HG03060 (cell line): ENCODE data around the gene PREX1.

ENCODE experiments used
- ATAC-seq: cut with Tn5 transposase; IDR thresholded peaks from one replicate; pipeline ENCODE4 v1.9.1; 2021; ENCODE audit warnings: low read depth, moderate number of reproducible peaks; ENCODE audit not compliant: unreplicated experiment

PREX1 gene

DNA sequence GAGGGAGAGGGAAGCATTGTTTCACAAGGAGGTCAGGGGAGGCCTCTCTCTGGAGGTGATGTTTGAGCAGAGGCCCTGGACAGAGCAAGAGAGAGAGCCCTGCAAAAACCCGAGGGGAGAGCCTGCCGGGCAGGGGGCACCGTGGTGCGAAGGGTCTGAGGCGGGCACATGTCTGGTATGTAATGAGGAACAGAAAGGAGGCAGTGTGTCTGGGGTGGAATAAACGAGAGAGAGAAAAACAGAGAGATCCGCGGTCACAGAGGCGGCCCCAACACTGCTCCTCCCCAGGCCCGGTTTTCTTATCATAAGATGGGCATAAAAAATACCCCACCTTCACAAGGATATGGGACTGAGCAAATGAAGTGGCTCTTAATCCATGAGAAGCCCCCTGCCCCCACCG is 119.2 kb downstream of the PREX1 start:
- ATAC-seq: no peak

GRCh38 chr20:48708116-48708515 is 119.7 kb downstream of the PREX1 start:
- no peak for ATAC-seq

DNA sequence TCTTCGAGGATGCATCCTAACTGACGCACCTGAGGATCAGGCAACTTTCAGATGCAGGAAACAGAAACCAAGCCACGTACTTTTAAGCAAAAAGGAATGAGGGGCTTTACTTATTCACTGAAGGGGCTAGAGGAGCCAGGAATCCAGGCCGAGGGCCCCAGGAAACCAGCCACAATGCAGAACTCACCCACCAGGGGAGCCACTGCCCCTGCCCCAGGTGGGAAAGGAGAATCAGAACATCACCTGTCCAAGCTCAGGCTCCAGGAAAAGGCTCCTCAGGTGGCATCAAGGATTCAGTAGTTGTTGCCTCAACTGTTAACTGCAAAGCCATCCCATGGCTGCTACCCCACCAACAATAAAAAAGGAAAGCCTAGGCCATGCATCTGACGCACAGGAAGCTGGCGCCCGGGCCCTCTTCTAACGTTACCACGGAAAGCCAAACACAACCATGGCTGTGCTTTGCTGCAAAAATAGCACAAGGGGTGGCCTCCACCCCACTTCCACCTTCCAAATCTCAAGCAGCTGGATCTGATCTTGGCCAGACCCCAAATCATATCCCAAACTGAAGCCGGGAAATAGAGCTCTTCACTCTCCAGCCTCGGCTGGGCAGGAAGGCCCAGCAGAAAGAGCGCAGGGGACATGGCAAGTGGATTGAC is 121.0 kb downstream of the PREX1 start:
- no peak for ATAC-seq

GRCh38 chr20:48706116-48706656 is 121.6 kb downstream of the PREX1 start:
- ATAC-seq: no peak

DNA sequence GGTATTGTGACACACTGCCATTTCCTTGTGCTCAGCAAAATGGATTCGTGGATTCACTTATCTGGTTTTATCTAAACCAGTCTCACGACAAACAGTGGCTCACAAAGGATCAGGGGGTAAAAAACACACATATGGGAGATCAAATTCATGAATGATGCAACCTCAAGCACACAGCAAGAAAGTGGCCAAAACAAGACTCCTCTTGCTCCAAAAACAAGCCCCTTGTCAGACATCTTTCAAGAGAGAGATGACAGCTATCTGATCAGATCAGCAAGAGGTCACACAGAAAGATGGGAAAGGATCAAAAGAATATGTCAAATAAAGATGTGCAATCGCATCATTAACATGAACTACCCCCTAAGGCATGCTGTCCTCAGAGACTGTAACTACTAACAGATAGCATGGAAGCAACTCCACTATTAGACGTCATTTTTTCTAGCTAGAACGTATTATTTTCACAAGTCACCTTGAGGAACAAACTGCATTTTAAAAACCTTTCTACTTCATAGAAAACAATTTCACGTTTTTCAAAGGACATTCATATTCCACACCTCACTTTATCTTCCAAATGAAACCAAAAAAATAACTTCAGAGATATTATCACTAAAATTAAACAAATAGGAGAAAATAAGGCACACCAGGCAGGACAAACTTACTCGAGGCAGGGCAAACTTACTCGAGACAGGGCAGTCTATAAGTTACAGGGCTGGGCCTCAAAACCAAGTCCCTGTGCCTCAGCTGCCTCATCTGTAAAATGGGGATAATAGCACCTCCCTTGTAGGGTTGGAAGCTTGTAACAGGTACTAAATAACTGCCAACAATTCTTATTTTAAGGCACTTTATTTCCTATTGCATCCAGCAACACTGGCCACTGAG is 122.3 kb downstream of the PREX1 start:
- ATAC-seq: no peak

DNA sequence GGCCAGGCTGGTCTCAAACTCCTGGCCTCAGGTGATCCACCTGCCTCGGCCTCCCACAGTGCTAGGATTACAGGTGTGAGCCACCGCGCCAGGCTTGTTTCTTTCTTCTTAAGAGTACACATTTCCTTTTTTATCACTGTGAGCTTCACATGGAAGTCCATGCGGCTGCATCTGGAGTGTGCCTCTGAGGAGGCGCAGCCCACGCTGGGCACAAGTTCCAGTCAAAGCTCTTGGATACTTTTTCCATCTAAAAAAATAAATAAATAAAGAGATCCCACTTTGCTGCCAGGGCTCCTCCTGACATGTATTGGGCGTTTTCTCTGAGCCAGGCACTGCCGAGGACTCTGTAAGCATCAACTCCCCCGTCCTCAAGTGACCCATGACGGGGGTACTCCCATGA is 123.0 kb downstream of the PREX1 start:
- ATAC-seq: no peak

DNA sequence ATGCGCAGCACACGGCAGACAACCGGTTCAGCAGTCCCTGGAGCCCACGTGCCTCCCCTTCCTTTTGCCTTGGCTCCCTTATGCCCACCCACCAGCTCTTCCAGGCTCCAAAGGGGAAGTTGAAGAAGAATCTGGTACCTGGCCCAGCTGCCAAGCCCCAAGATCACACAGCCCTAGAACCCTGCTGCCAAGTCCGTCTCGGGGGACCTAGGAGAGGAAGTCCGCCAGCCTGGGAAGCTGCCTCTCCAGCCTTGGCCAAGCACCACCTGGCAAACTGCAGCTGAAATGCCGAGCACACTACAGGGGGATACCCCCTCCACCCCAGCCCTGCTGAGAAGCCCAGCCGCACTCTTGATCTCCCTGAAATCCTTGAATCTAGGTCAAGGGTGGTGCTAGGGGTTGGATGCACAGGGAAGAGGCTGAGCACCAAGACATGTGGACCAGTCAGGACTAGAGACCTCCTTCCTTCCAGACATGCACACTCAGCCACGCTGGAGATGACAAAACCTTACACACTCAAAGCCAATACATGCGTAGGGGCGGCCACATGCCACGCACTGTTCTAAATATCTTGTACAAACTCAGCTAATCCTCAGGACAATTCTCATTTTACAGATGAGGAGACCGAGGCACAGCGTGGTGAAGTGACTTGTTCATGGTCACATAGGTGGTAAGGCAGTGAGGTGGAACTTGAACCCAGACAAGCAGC is 124.1 kb downstream of the PREX1 start:
- no peak for ATAC-seq

GRCh38 chr20:48703107-48703506 is 124.7 kb downstream of the PREX1 start:
- ATAC-seq: no peak

DNA sequence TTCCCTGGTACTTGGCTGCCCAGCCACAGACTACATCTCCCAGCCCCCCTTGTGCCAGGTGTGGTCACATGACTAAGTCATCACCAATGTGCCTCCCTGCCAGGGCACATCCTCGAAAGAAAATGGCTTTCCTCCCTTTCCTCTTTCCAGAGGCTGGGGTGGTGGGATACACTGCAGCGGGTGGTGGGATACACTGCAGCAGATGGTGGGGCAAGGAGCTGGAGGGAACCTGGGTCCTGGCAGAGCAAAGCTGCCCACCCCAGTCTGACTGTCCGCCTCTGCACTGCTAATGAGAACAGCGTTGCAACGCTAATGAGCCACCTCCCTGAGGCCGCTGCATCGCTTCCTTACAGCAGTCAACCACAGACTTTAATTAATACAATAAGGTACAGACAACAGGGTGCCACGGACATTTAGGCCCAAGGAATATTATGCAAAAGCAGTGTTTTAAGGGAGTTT is 125.3 kb downstream of the PREX1 start:
- no peak for ATAC-seq

DNA sequence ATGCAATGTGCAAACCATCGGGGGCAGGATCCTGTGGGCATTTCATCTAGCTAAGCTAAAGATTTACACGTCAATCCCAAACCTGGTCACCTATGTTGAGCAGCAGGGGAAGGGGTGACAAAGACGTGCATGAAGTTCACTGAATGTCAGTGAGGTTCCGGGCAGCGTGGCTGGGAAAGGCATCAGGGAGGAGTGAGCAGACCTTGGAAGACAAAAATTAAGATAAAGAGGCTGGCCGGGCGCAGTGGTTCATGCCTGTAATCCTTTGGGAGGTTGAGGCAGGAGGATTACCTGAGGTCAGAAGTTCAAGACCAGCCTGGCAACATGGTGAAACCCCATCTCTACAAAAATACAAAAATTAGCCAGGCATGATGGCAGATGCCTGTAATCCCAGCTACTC is 126.1 kb downstream of the PREX1 start:
- ATAC-seq: no peak

GRCh38 chr20:48698507-48699267 is 129.1 kb downstream of the PREX1 start:
- no peak for ATAC-seq

DNA sequence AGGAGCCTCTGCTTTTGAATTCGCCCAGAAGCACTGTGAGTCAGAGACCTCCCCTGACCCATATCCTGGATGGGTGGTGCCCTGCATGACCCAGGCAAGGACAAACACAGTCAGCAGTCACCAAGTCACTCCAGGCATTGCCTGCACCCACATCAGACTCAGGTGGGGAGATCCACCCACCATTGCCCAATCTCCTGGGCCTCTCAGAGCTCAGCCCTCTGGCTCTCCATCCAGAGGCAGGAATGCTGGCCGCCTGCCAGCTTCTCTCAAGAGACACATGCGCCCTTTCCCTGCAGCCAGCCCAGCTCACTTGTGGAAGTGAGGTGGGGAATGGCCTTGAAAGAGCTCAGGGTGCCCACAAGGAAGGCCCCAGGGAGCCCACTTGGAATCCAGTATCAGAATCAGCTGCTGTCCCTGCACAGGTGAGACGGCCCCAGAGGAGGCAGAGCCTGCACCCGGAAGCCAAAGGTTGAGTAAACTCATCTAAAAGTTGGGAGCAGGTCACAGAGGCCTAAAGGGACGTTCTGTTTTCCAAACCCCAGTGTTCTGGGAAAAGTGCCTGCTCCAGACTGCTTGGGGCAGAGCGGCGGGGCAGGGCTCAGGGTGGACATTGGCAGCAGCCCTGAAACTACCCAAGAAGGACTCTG is 129.8 kb downstream of the PREX1 start:
- ATAC-seq: no peak

- ATAC-seq: no peak
Observed at GRCh38 chr20:48696671-48697070, 131.1 kb downstream of the PREX1 start.

GRCh38 chr20:48695738-48696137 is 132.1 kb downstream of the PREX1 start:
- no peak for ATAC-seq

DNA sequence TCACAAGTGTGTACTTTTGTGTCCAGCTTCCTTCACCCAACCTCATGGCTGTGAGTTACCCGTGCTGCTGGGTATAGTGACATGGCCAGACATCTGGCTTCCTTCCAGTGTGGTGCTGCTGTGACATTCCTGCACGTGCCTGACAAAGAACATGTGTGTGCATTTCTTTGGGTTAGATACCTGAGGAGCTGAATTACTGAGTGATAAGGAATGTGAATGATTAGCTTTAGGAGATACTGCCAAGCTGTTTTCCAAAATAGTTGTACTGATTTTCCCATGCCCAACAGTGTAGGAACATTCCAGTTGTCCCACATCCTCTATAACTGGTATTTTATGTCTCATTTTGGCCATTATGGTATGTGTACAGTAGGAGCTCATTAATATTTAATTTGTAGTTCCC is 132.5 kb downstream of the PREX1 start:
- no peak for ATAC-seq

DNA sequence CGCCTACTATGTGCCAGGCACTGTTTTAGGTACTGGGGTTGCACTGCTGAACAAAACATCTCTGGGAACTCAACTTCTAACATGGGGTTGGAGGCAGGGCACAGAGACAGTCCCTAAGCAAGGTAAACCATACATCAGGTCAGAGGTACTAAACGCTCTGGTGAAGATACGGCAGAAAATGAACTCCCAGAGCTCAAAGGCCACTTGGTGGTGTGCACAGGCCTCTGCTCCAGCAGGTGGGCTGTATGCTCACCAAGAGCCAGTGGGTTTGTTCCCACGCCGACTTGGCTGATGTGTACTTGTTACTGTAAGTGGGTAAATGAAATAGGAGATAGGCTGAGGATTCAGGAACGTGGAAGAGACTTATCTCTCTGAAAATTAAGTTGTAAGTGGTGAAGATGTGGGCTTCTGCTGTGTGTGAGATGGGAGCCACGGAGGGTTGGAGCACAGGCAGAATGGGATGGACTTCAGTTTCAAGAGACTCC is 133.4 kb downstream of the PREX1 start:
- ATAC-seq: no peak

DNA sequence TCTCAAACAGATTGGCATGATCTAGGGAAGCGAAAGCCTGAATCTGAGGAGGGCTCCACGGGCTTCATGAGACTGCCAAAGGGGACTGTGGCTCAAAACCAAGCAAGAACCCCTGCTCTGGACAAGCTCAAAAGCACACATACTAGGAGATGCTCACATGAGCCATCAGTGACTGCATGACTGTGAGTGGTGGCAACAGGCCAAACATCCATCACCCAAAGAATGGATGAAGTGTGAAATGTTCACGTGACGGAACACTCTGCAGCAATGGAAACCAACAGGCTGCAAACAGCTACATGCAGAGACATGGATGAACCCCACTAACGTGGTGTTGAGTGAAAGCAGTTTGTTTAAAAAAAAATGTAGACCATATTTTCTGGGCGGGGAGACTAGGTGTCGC is 136.3 kb downstream of the PREX1 start:
- ATAC-seq: no peak

GRCh38 chr20:48690888-48691287 is 136.9 kb downstream of the PREX1 start:
- no peak for ATAC-seq

DNA sequence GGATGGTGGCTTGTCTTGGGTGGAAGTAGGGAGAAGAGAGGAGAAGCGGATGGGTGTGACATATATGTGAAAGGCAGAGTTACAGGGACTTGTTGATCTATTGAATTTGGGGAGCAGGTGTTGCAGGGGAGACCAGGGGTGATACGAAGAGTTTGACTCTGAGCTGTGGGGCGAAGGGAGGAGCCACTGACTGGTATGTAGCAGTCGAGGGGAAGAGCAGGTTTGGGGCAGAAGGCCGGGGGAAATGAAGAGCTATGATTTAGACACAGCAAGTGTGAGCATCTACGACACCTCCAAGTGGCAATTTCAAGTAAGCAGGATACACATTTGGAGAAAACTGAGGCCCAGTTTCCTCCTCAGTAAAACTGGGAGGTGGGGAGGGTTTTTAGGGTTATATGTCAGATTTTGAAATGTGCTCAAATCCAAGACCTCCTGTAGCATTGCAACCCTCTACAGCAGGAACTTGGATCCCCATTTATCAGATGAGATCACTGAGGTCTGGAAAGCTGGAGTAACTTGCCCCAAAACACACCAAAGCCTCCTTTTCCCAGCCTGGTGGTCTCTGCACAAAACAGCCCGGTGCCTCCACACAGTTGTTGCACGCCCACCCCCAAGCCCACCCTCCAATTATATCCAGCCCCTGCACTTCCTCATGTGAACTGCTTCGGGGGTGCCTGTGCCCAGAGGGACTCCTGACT is 137.8 kb downstream of the PREX1 start:
- no peak for ATAC-seq
